Panc1 (cell line): ENCODE data around the gene LGALS1. TPM values are rescaled to one million over a fixed set of nuclear protein-coding genes. Genes with fewer than 3 reads are reported as not detected.

Experiments
- ATAC-seq: fragments of 200-7000 bp; cut with Tn5 transposase; 2 replicates; pipeline ENCODE4 v1.9.1; 2020; ENCODE audit warnings: mild to moderate bottlenecking, moderate library complexity
- BruUV-seq: library from RNA; stranded (reverse); fragments of 400-500 nt; replicated peaks from 2 replicates; lab custom pipeline; 2021; lab: Mats Ljungman, UMichigan
- CTCF ChIA-PET: fragments of 300-600 bp; sonication (Branson Sonifier 250); formaldehyde crosslinking; loops from one replicate; lab custom pipeline; 2022; ENCODE audit warnings: antibody characterized with exemption; lab: Charles Lee
- POLR2A ChIA-PET: fragments of 300-600 bp; sonication (Branson Sonifier 250); formaldehyde crosslinking; loops from one replicate; lab custom pipeline; 2022; ENCODE audit warnings: antibody characterized with exemption; lab: Charles Lee
- DNase-seq: peaks from one replicate; pipeline ENCODE4 v3.0.0-alpha.2; 2010; ENCODE audit warnings: low read depth, low spot score
- H3K27ac ChIP-seq: 2 replicates; pipeline ENCODE4 v1.5.1; 2011; ENCODE audit warnings: mild to moderate bottlenecking, low read length, inconsistent platforms
- H3K27me3 ChIP-seq: fragments of 200-500 bp; sonication (Bioruptor generic); 2 replicates; pipeline ENCODE4 v1.6.0; 2014; ENCODE audit warnings: low read length, inconsistent platforms; ENCODE audit not compliant: control insufficient read depth, insufficient read depth
- H3K36me3 ChIP-seq: fragments of 200-500 bp; sonication (Bioruptor generic); 2 replicates; pipeline ENCODE4 v1.5.1; 2014; ENCODE audit warnings: inconsistent platforms, mild to moderate bottlenecking, low read length, moderate library complexity; ENCODE audit not compliant: control insufficient read depth, insufficient read depth
- H3K4me1 ChIP-seq: 2 replicates; pipeline ENCODE4 v1.5.1; 2011; ENCODE audit warnings: inconsistent platforms, mild to moderate bottlenecking, low read length, moderate library complexity; ENCODE audit not compliant: control insufficient read depth, insufficient read depth
- H3K4me3 ChIP-seq, 2 experiments: 2 replicates each; pipeline ENCODE4 v1.5.1; 2011 to 2012; ENCODE audit warnings: low read depth in 2 of 2, low read length in 2 of 2, mild to moderate bottlenecking in 2 of 2, inconsistent platforms in 1 of 2, moderate library complexity in 1 of 2
- H3K9me3 ChIP-seq: fragments of 200-500 bp; sonication (Bioruptor generic); 2 replicates; pipeline ENCODE4 v1.5.1; 2014; ENCODE audit warnings: low read depth, mild to moderate bottlenecking, inconsistent platforms, low read length, moderate library complexity; ENCODE audit not compliant: control insufficient read depth, insufficient read depth
- CTCF ChIP-seq: fragments of 450-650 bp; IDR thresholded peaks from 2 replicates; pipeline ENCODE4 v1.5.1; 2017; ENCODE audit warnings: mild to moderate bottlenecking
- POLR2AphosphoS5 ChIP-seq: IDR thresholded peaks from 2 replicates; pipeline ENCODE4 v1.6.1; 2012; ENCODE audit warnings: mild to moderate bottlenecking, low read depth, low read length, moderate library complexity
- REST ChIP-seq, 2 experiments: IDR thresholded peaks; 2 replicates each; pipeline ENCODE4 v1.6.1; 2011 to 2012; ENCODE audit warnings: low read depth in 2 of 2, control low read depth in 1 of 2, low read length in 1 of 2, mild to moderate bottlenecking in 1 of 2, moderate library complexity in 1 of 2; ENCODE audit not compliant: insufficient read depth in 1 of 2
- SIN3A ChIP-seq: IDR thresholded peaks from 2 replicates; pipeline ENCODE4 v1.6.1; 2012; ENCODE audit warnings: low read depth, mild to moderate bottlenecking, low read length, moderate library complexity, borderline replicate concordance; ENCODE audit not compliant: insufficient read depth
- TCF7L2 ChIP-seq: IDR thresholded peaks from 2 replicates; pipeline ENCODE4 v1.6.1; 2011; ENCODE audit warnings: mild to moderate bottlenecking, low read depth, low read length, inconsistent platforms
- in situ Hi-C: cut with HindIII; loops from 2 replicates; pipeline ENCODE4 v1.10.0; 2016; ENCODE audit warnings: low sequenced_read_pairs, low pct_unique_long_range_greater_than_20kb
- intact Hi-C: fragments of 100-400 bp; cut with micrococcal nuclease; formaldehyde crosslinking; loops from one replicate; pipeline ENCODE4 v1.10.0; 2022; ENCODE audit not compliant: unreplicated experiment
- total RNA-seq: library from RNA; stranded (reverse); gene quantifications from one replicate; pipeline ENCODE4 v1.2.1, GENCODE V29; 2021; ENCODE audit not compliant: unreplicated experiment

LGALS1 gene
- total RNA-seq, 1 experiment from 2014 or later, result 1,518 TPM

- no peaks in the 10 kb centered on the region for H3K27me3 ChIP-seq
- peaks cover 32% of the 10 kb centered on the region for H3K4me1 ChIP-seq
- peak; percentile 86; the same call in 1 of the 2 replicates for TF ChIP-seq POLR2AphosphoS5
- no peak for TF ChIP-seq TCF7L2
- no peaks in the 10 kb centered on the region for H3K36me3 ChIP-seq
- H3K27ac ChIP-seq, result peak overlapping the region; percentile 39; the same call in 1 of the 2 replicates
- ChIA-PET POLR2A (no interaction called here), CTCF (interaction anchor here (2.0 to 2.7 kb wide), 2 partner anchors 19 to 37 kb away, joined by 11 to 13 read pairs; no protein-coding TSS in a partner anchor)
- ATAC-seq (0 out of 2 replicates have a peak, but pooled peaks have one; percentile 6), DNase-seq (no peak)
- intact Hi-C loops, result loop anchor here (2.0 kb wide), 1 partner anchor 38 kb away; no protein-coding TSS in a partner anchor
- in situ Hi-C loops, result no loop called here
- no peak overlapping the region for H3K4me3 ChIP-seq
- no peaks in the 10 kb centered on the region for H3K9me3 ChIP-seq
- no TSS peak for BruUV-seq
These were observed 4.9 kb downstream of the LGALS1 start for GRCh38 chr22:37680191-37680851.

GRCh38 chr22:37681001-37681424 lies 5.6 kb downstream of the LGALS1 start:
- Histone ChIP-seq H3K27me3 (no peaks in the 10 kb centered on the region), H3K4me1 (peaks cover 32% of the 10 kb centered on the region), H3K9me3 (no peaks in the 10 kb centered on the region), H3K4me3 (no peak overlapping the region), H3K27ac (peak overlapping the region; percentile 59), H3K36me3 (no peaks in the 10 kb centered on the region)
- DNase-seq (no peak), ATAC-seq (peak; percentile 60)
- POLR2A ChIA-PET, result no interaction called here
- CTCF ChIA-PET, result interaction anchor here (1.1 to 2.7 kb wide), 3 partner anchors 20 to 38 kb away, joined by 8 to 13 read pairs (median 11); partner anchors contain the start of gene PDXP
- TF ChIP-seq TCF7L2 (no peak), SIN3A (no peak), CTCF (no peak), POLR2AphosphoS5 (no peak), REST (IDR thresholded peaks at IDR 0.05; ENCODE audit: insufficient read depth in 1 of 2, low read depth in 2 of 2, low read length in 1 of 2) (no peak)
- in situ Hi-C loops, result no loop called here
- no TSS peak for BruUV-seq
- intact Hi-C loops, result loop anchor here (2.0 kb wide), 1 partner anchor 38 kb away; no protein-coding TSS in a partner anchor
